Measurements from ENCODE around the gene CHAD. TPM values are rescaled to one million over a fixed set of nuclear protein-coding genes. Genes with fewer than 3 reads are reported as not detected.

The CHAD gene
- total and polyA plus RNA-seq, 2 donors (not counting 3 experiments of a cell fraction or from before 2014, with no cell fraction given): not detected

DNA sequence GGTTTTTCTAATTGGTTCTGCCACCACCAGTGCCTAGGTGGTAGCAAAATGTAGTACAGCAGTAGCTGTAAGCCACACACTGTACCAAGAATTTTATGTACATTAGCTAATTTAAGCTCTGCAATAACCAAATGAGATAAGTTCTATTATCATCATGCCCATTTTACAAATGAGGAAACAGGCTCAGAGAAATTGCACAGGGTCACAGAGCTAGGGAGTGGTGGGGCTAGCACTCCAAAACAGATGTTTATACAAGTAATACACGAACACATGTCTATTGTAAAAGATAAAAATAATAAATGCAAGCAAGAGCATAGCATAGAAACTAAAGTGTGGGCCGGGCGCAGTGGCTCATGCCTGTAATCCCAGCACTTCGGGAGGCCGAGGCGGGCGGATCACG, 23.5 kb upstream of the CHAD start:
- FAIRE-seq (no peak), DNase-seq (ENCODE audit: low read depth, low spot score) (no peak)
- intact Hi-C loops (cut with micrococcal nuclease) (no loop called here), dilution Hi-C loops (cut with MboI; ENCODE audit: extremely low pct_ligation_motif_present, low sequenced_read_pairs) (no loop called here)
- CTCF ChIA-PET: interaction anchor here (1.0 to 1.2 kb wide), 2 partner anchors 9 kb away, joined by 3 to 5 read pairs; no protein-coding TSS in a partner anchor
- Histone ChIP-seq H3K4me3 (replicated peaks in 1 of 3; ENCODE audit: insufficient read depth in 1 of 3, low read depth in 1 of 3, low read length in 3 of 3) (no peak overlapping the region), H3K4me1 (ENCODE audit: control insufficient read depth, extremely low read depth, insufficient read depth, low read length) (no peaks in the 10 kb centered on the region), H3K4me2 (ENCODE audit: insufficient read depth, low read length) (no peak overlapping the region), H3K9me3 (replicated peaks; ENCODE audit: control insufficient read depth, insufficient read depth, low read length) (no peaks in the 10 kb centered on the region), H4K20me1 (replicated peaks; ENCODE audit: control insufficient read depth, extremely low read depth, insufficient read depth, low read length) (no peaks in the 10 kb centered on the region), H2AFZ (ENCODE audit: low read depth, low read length) (no peak overlapping the region), H3K36me3 (ENCODE audit: control insufficient read depth in 2 of 2, extremely low read depth in 1 of 2, insufficient read depth in 2 of 2, low read length in 2 of 2) (no peaks in the 10 kb centered on the region), H3K27me3 (ENCODE audit: control insufficient read depth in 2 of 2, insufficient read depth in 2 of 2, low read length in 2 of 2) (peaks cover 0 to 2% of the 10 kb centered on the region in 2 experiments), H3K9ac (replicated peaks; ENCODE audit: extremely low read depth, insufficient read depth, low read length) (no peak overlapping the region), H3K9me1 (replicated peaks; ENCODE audit: control insufficient read depth, extremely low read depth, insufficient read depth, low read length) (no peaks in the 10 kb centered on the region), H3K27ac (ENCODE audit: insufficient read depth, low read depth, low read length) (no peak overlapping the region), H3K79me2 (ENCODE audit: control insufficient read depth, insufficient read depth, low read length) (no peaks in the 10 kb centered on the region)
- POLR2A ChIA-PET: no interaction called here
- no TSS peak for BruUV-seq (replicated peaks)
- TF ChIP-seq, protein P1, sequence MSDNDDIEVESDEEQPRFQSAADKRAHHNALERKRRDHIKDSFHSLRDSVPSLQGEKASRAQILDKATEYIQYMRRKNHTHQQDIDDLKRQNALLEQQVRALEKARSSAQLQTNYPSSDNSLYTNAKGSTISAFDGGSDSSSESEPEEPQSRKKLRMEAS (IDR thresholded peaks at IDR 0.05; ENCODE audit: insufficient read depth, insufficient read length): no peak
- TF ChIP-seq MYC (IDR thresholded peaks at IDR 0.05; ENCODE audit: low read depth, low read length): no peak
- TF ChIP-seq FOS (IDR thresholded peaks at IDR 0.05; ENCODE audit: borderline replicate concordance, insufficient read depth, low read length): no peak
- no peak for TF ChIP-seq GATA2 (IDR thresholded peaks at IDR 0.05; ENCODE audit: insufficient read depth, insufficient read length, low read depth, low read length)
- TF ChIP-seq, protein P2, sequence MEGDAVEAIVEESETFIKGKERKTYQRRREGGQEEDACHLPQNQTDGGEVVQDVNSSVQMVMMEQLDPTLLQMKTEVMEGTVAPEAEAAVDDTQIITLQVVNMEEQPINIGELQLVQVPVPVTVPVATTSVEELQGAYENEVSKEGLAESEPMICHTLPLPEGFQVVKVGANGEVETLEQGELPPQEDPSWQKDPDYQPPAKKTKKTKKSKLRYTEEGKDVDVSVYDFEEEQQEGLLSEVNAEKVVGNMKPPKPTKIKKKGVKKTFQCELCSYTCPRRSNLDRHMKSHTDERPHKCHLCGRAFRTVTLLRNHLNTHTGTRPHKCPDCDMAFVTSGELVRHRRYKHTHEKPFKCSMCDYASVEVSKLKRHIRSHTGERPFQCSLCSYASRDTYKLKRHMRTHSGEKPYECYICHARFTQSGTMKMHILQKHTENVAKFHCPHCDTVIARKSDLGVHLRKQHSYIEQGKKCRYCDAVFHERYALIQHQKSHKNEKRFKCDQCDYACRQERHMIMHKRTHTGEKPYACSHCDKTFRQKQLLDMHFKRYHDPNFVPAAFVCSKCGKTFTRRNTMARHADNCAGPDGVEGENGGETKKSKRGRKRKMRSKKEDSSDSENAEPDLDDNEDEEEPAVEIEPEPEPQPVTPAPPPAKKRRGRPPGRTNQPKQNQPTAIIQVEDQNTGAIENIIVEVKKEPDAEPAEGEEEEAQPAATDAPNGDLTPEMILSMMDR (IDR thresholded peaks at IDR 0.05; ENCODE audit: extremely low read depth in 1 of 2, insufficient read depth in 1 of 2, low read depth in 1 of 2, low read length in 2 of 2): no peak
- TF ChIP-seq EZH2 (IDR thresholded peaks at IDR 0.05; ENCODE audit: borderline replicate concordance, low read depth, low read length, severe bottlenecking): no peak
- TF ChIP-seq POLR2A (IDR thresholded peaks at IDR 0.05; ENCODE audit: low read depth, low read length): no peak
- TF ChIP-seq POLR2AphosphoS5 (IDR thresholded peaks at IDR 0.05; ENCODE audit: insufficient read depth, low read depth, low read length): no peak
- TF ChIP-seq JUN (IDR thresholded peaks at IDR 0.05; ENCODE audit: borderline replicate concordance, insufficient read depth, insufficient read length, low read depth): no peak
